PC-3 (cell line): Measurements from ENCODE around the gene AIFM1.

Experiments
- CTCF ChIP-seq: fragments of 300-600 bp; sonication (generic); conservative IDR thresholded peaks from 2 replicates; pipeline ENCODE4 v1.5.1; 2017; ENCODE audit warnings: antibody characterized with exemption, low read depth, mild to moderate bottlenecking, low read length
- EZH2 ChIP-seq: fragments of 300-600 bp; sonication (generic); IDR thresholded peaks from one replicate; pipeline ENCODE4 v1.6.1; 2017; ENCODE audit warnings: antibody characterized with exemption, mild to moderate bottlenecking, low read length; ENCODE audit not compliant: unreplicated experiment

- no peak for TF ChIP-seq CTCF
- no peak for TF ChIP-seq EZH2
These were observed 59.6 kb downstream of the AIFM1 start for GRCh38 chrX:130106071-130106470.
